ENCODE measurements around the gene SMG6.

DNA sequence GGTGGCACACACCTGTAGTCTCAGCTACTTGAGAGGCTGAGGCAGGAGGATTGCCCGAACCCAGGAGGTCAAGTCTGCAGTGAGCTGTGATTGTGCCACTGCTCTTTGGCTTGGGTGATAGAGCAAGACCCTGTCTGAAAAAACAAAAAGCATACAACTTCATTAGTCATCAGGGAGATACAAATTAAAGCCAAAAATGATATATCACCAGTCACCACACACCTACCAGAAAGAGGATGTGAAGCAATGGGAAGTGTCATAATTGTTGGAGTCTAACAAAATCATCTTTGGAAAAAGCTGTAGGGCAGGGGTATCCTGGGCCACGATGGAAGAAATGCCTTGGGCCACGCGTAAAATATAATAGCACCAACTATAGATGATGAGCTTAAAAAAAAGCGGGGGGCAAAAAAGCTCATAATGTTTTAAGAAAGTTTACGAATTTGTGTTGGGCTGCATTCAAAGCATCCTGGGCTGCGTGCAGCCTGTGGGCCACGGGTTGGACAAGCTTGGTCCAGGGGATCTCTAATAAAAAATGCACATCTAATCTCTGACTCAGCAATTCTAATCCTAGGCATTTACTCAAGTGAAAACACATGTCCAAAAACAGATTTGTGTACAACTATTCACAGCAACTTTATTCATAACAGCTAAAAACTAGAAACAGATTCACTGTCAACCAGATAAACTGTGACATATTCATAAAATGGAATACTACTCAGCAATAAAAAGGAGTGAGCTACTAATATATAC, 182.8 kb downstream of the SMG6 start:
- TF ChIP-seq, protein P1, sequence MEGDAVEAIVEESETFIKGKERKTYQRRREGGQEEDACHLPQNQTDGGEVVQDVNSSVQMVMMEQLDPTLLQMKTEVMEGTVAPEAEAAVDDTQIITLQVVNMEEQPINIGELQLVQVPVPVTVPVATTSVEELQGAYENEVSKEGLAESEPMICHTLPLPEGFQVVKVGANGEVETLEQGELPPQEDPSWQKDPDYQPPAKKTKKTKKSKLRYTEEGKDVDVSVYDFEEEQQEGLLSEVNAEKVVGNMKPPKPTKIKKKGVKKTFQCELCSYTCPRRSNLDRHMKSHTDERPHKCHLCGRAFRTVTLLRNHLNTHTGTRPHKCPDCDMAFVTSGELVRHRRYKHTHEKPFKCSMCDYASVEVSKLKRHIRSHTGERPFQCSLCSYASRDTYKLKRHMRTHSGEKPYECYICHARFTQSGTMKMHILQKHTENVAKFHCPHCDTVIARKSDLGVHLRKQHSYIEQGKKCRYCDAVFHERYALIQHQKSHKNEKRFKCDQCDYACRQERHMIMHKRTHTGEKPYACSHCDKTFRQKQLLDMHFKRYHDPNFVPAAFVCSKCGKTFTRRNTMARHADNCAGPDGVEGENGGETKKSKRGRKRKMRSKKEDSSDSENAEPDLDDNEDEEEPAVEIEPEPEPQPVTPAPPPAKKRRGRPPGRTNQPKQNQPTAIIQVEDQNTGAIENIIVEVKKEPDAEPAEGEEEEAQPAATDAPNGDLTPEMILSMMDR (conservative IDR thresholded peaks at IDR 0.05 in 1 of 2, IDR thresholded peaks at IDR 0.05 in 1 of 2; ENCODE audit: extremely low read depth in 1 of 2, insufficient read depth in 1 of 2, low read depth in 1 of 2, low read length in 2 of 2): no peak
- TF ChIP-seq EZH2 (IDR thresholded peaks at IDR 0.05; ENCODE audit: borderline replicate concordance, low read length): no peak

All from mammary epithelial cell (primary cell).